Suppressor macrophage treated with lipopolysaccharide for 1 hour (primary cell): ENCODE data around the gene METAP1D.
"Not testable (repeated sequence)": the region's sequence is repeated elsewhere in the genome, so short reads cannot be mapped to it uniquely, and the experiment has no call there.

Experiments used
- DNase-seq, 3 donors: peaks; one replicate each; pipeline ENCODE4 v3.0.0-alpha.2; 2020 to 2022

METAP1D gene

GRCh38 chr2:172105471-172106107 lies 105.8 kb downstream of the METAP1D start:
- peak in 1 of 3 donors; percentile 12 for DNase-seq

- peak; percentile 68 to 85 (median 70) for DNase-seq
Measured at GRCh38 chr2:172106108-172106961, 106.6 kb downstream of the METAP1D start.

GRCh38 chr2:172107690-172108586 lies 108.2 kb downstream of the METAP1D start:
- no peak for DNase-seq

GRCh38 chr2:172108587-172108930 lies 108.8 kb downstream of the METAP1D start:
- no peak for DNase-seq

- no peak for DNase-seq
Measured at GRCh38 chr2:172109256-172109987, 109.7 kb downstream of the METAP1D start.

- peak in 1 of 3 donors; percentile 25 for DNase-seq
Measured at GRCh38 chr2:172109988-172110811, 110.4 kb downstream of the METAP1D start.

- DNase-seq: no peak
Measured at GRCh38 chr2:172113617-172114016, 113.9 kb downstream of the METAP1D start.

- DNase-seq: not testable (repeated sequence)
Measured at GRCh38 chr2:172114176-172114575, 114.4 kb downstream of the METAP1D start.

- no peak for DNase-seq
Measured at GRCh38 chr2:172114579-172114978, 114.8 kb downstream of the METAP1D start.

GRCh38 chr2:172116107-172116506 lies 116.4 kb downstream of the METAP1D start:
- DNase-seq: no peak

GRCh38 chr2:172119089-172119488 lies 119.3 kb downstream of the METAP1D start:
- DNase-seq: peak in 1 of 3 donors; percentile 30

GRCh38 chr2:172120118-172120517 lies 120.4 kb downstream of the METAP1D start:
- DNase-seq: no peak

- no peak for DNase-seq
Measured at GRCh38 chr2:172128484-172128883, 128.7 kb downstream of the METAP1D start.

GRCh38 chr2:172129404-172129803 lies 129.7 kb downstream of the METAP1D start:
- no peak for DNase-seq
